ENCODE results near the gene CES5A.
"Not testable (repeated sequence)": the region's sequence is repeated elsewhere in the genome, so short reads cannot be mapped to it uniquely, and the experiment has no call there.

CES5A gene

GRCh38 chr16:55872130-55872529 is 3.0 kb downstream of the CES5A start:
- DNase-seq = no peak

GRCh38 chr16:55871411-55872038 is 3.6 kb downstream of the CES5A start:
- no peak for DNase-seq

GRCh38 chr16:55868980-55869379 is 6.2 kb downstream of the CES5A start:
- no peak for DNase-seq

- DNase-seq = no peak
These were observed 7.0 kb downstream of the CES5A start for GRCh38 chr16:55868137-55868536.

GRCh38 chr16:55861288-55861687 is 13.9 kb downstream of the CES5A start:
- no peak for DNase-seq

- not testable (repeated sequence) for DNase-seq
These were observed 17.5 kb downstream of the CES5A start for GRCh38 chr16:55857650-55858049.

- DNase-seq = no peak
These were observed 18.2 kb downstream of the CES5A start for GRCh38 chr16:55856950-55857349.

GRCh38 chr16:55853114-55853513 is 22.1 kb downstream of the CES5A start:
- DNase-seq = peak; percentile 23

GRCh38 chr16:55849536-55849935 is 25.6 kb downstream of the CES5A start:
- DNase-seq = no peak

- no peak for DNase-seq
These were observed 28.4 kb downstream of the CES5A start for GRCh38 chr16:55846598-55847346.

GRCh38 chr16:55843105-55843395 is 32.1 kb downstream of the CES5A start:
- no peak for DNase-seq

GRCh38 chr16:55842369-55843104 is 32.6 kb downstream of the CES5A start:
- DNase-seq = peak; percentile 33

GRCh38 chr16:55839115-55839514 is 36.1 kb downstream of the CES5A start:
- DNase-seq = no peak

GRCh38 chr16:55836158-55836611 is 39.0 kb downstream of the CES5A start:
- no peak for DNase-seq

GRCh38 chr16:55835581-55835980 is 39.6 kb downstream of the CES5A start:
- no peak for DNase-seq

GRCh38 chr16:55835173-55835572 is 40.0 kb downstream of the CES5A start:
- DNase-seq = not testable (repeated sequence)

- DNase-seq = no peak
These were observed 41.1 kb downstream of the CES5A start for GRCh38 chr16:55834049-55834448.

GRCh38 chr16:55832773-55833691 is 42.1 kb downstream of the CES5A start, which contains the start of gene CES1:
CES1 (minus strand) TSS chr16:55833096; CDS start chr16:55833055, 41 bp downstream.
- DNase-seq = no peak

- no peak for DNase-seq
These were observed 42.8 kb downstream of the CES5A start for GRCh38 chr16:55832425-55832772.

- DNase-seq = no peak
These were observed 44.4 kb downstream of the CES5A start for GRCh38 chr16:55830658-55831294.

- not testable (repeated sequence) for DNase-seq
These were observed 45.9 kb downstream of the CES5A start for GRCh38 chr16:55829232-55829631.

GRCh38 chr16:55828680-55829079 is 46.5 kb downstream of the CES5A start:
- DNase-seq = no peak
